ENCODE data around the gene KIF17. TPM values are rescaled to one million over a fixed set of nuclear protein-coding genes. Genes with fewer than 3 reads are reported as not detected.

KIF17 gene
- total and polyA plus RNA-seq, 2 of the 8 experiments (the other 6 are each of a cell fraction or from before 2014, with no cell fraction given): 6.9 to 10.4 TPM

DNA sequence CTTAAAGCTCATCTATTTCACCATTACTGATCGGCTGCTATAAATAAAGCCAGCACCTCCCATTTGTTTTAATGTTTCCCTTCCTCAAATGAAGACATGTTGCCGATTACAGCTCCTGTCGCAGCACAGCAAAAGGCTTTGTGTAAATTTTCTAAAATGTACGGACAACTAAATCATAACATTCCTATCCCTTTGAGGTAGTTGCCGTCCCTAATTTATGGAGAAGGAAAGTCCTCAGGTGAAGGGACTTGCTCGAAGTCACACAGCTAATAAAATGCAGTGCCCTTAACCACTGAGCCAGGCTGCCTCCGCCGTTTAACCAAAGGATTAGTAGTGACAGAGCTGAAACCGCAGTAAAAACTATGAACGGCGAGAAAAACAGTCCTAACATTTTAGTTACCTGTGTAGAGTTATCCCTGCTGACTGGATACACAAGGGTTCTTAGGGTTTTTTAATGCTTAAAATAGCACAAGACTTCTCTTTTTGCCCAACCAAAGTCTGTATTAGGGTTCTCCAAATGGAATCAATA is 83.7 kb downstream of the KIF17 start (continued):
- TF ChIP-seq KDM4A (IDR thresholded peaks at IDR 0.05; ENCODE audit: low read depth, low read length, severe bottlenecking): no peak
- no peak for TF ChIP-seq POLR2A (IDR thresholded peaks at IDR 0.05; ENCODE audit: control extremely low read depth in 1 of 2, low read depth in 2 of 2, low read length in 2 of 2)
- no peak for TF ChIP-seq HDAC6 (IDR thresholded peaks at IDR 0.05; ENCODE audit: low read depth, low read length)
- TF ChIP-seq POU5F1 (IDR thresholded peaks at IDR 0.05; ENCODE audit: low read depth, low read length): no peak
- TF ChIP-seq NANOG (IDR thresholded peaks at IDR 0.05; ENCODE audit: insufficient read depth, low read depth, low read length, poor library complexity, severe bottlenecking): no peak
- no peak for TF ChIP-seq SUZ12 (IDR thresholded peaks at IDR 0.05; ENCODE audit: low read length)
- no peak for TF ChIP-seq MAFK (IDR thresholded peaks at IDR 0.05; ENCODE audit: low read depth, low read length)
- no peak for TF ChIP-seq JUND (IDR thresholded peaks at IDR 0.05; ENCODE audit: low read length)
- no peak for TF ChIP-seq KDM5A (IDR thresholded peaks at IDR 0.05; ENCODE audit: low read length)
- TF ChIP-seq BCL11A (IDR thresholded peaks at IDR 0.05; ENCODE audit: low read depth in 2 of 2, low read length in 2 of 2): no peak
- no peak for TF ChIP-seq HDAC2 (IDR thresholded peaks at IDR 0.05; ENCODE audit: borderline replicate concordance in 1 of 2, low read depth in 2 of 2, low read length in 2 of 2)
- TF ChIP-seq RAD21 (IDR thresholded peaks at IDR 0.05 in 1 of 2, conservative IDR thresholded peaks at IDR 0.05 in 1 of 2; ENCODE audit: low read depth in 2 of 2, low read length in 2 of 2): no peak
- 0 out of 2 replicates have a peak, but pooled peaks have one; percentile 24 for TF ChIP-seq SP4 (IDR thresholded peaks at IDR 0.05; ENCODE audit: low read length)
- TF ChIP-seq GTF2F1 (IDR thresholded peaks at IDR 0.05; ENCODE audit: borderline replicate concordance, low read depth, low read length): no peak
- no peak for TF ChIP-seq YY1 (IDR thresholded peaks at IDR 0.05; ENCODE audit: low read depth, low read length)
- TF ChIP-seq EGR1 (IDR thresholded peaks at IDR 0.05; ENCODE audit: borderline replicate concordance, low read depth, low read length): no peak
- TF ChIP-seq CHD1 (IDR thresholded peaks at IDR 0.05; ENCODE audit: low read depth, low read length): no peak
- TF ChIP-seq EZH2 (IDR thresholded peaks at IDR 0.05; ENCODE audit: low read depth, low read length, severe bottlenecking): no peak
- TF ChIP-seq RBBP5 (IDR thresholded peaks at IDR 0.05; ENCODE audit: borderline replicate concordance, low read depth, low read length): peak; percentile 7; the same call in 1 of the 2 replicates
- TF ChIP-seq, protein P1, sequence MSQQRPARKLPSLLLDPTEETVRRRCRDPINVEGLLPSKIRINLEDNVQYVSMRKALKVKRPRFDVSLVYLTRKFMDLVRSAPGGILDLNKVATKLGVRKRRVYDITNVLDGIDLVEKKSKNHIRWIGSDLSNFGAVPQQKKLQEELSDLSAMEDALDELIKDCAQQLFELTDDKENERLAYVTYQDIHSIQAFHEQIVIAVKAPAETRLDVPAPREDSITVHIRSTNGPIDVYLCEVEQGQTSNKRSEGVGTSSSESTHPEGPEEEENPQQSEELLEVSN (IDR thresholded peaks at IDR 0.05): no peak
- TF ChIP-seq, protein P2, sequence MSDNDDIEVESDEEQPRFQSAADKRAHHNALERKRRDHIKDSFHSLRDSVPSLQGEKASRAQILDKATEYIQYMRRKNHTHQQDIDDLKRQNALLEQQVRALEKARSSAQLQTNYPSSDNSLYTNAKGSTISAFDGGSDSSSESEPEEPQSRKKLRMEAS (IDR thresholded peaks at IDR 0.05): no peak
- no peak for TF ChIP-seq FOSL1 (IDR thresholded peaks at IDR 0.05; ENCODE audit: insufficient read depth, low read depth, low read length)
- no peak for TF ChIP-seq TBP (IDR thresholded peaks at IDR 0.05; ENCODE audit: low read depth, low read length)
- no peak for TF ChIP-seq TAF7 (optimal IDR thresholded peaks at IDR 0.05; ENCODE audit: borderline replicate concordance, low read depth, low read length)
